ENCODE measurements around the gene NPY1R. TPM values are rescaled to one million over a fixed set of nuclear protein-coding genes. Genes with fewer than 3 reads are reported as not detected.

NPY1R gene
- total RNA-seq, 1 experiment from 2014 or later: 0.02 TPM

GRCh38 chr4:163309466-163309865 is 22.9 kb downstream of the NPY1R start:
- no peak overlapping the region for H3K4me3 ChIP-seq

GRCh38 chr4:163303069-163303468 is 29.3 kb downstream of the NPY1R start:
- H3K9me3 ChIP-seq (replicated peaks): no peaks in the 10 kb centered on the region
- no peaks in the 10 kb centered on the region for H3K4me1 ChIP-seq
- no peak overlapping the region for H3K4me3 ChIP-seq
- DNase-seq: no peak
- no peaks in the 10 kb centered on the region for H3K36me3 ChIP-seq
- H3K27ac ChIP-seq: no peak overlapping the region
- no peaks in the 10 kb centered on the region for H3K27me3 ChIP-seq

More at GRCh38 chr4:163309466-163309865, 22.9 kb downstream of the NPY1R start:
- Histone ChIP-seq H3K9me3 (replicated peaks) (no peaks in the 10 kb centered on the region), H3K27me3 (no peaks in the 10 kb centered on the region), H3K36me3 (no peaks in the 10 kb centered on the region), H3K27ac (no peak overlapping the region), H3K4me1 (no peaks in the 10 kb centered on the region)
- no peak for DNase-seq

GRCh38 chr4:163300445-163300844 is 32.0 kb downstream of the NPY1R start:
- H3K9me3 ChIP-seq (replicated peaks): no peaks in the 10 kb centered on the region
- H3K36me3 ChIP-seq: no peaks in the 10 kb centered on the region
- no peak for DNase-seq
- no peak overlapping the region for H3K4me3 ChIP-seq
- H3K4me1 ChIP-seq: no peaks in the 10 kb centered on the region
- no peaks in the 10 kb centered on the region for H3K27me3 ChIP-seq
- H3K27ac ChIP-seq: no peak overlapping the region

- H3K36me3 ChIP-seq: no peaks in the 10 kb centered on the region
- H3K4me3 ChIP-seq: no peak overlapping the region
- H3K4me1 ChIP-seq: no peaks in the 10 kb centered on the region
- H3K27ac ChIP-seq: no peak overlapping the region
- H3K27me3 ChIP-seq: no peaks in the 10 kb centered on the region
- H3K9me3 ChIP-seq (replicated peaks): no peaks in the 10 kb centered on the region
- DNase-seq: no peak
These were observed 37.3 kb downstream of the NPY1R start for GRCh38 chr4:163295138-163295537.

DNA sequence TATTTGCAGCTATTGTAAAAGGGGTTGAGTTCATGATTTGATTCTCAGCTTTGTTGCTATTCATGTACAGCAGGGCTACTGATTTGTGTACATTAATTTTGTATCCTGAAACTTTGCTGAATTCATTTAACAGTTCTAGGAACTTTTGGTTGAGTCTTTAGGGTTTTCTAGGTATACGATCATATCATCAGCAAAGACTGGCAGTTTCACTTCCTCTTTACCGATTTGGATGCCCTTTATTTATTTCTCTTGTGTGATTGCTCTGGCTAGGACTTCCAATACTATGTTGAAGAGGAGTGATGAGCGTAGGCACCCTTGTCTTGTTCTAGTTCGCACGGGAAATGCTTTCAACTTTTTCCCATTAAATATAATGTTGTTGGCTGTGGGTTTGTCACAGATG is 48.1 kb downstream of the NPY1R start:
- no peak for DNase-seq
- H3K9me3 ChIP-seq (replicated peaks): no peaks in the 10 kb centered on the region
- H3K27me3 ChIP-seq: no peaks in the 10 kb centered on the region
- no peaks in the 10 kb centered on the region for H3K4me1 ChIP-seq
- H3K36me3 ChIP-seq: no peaks in the 10 kb centered on the region
- no peak overlapping the region for H3K4me3 ChIP-seq
- H3K27ac ChIP-seq: no peak overlapping the region

- Histone ChIP-seq H3K36me3 (no peaks in the 10 kb centered on the region), H3K27ac (no peak overlapping the region), H3K27me3 (no peaks in the 10 kb centered on the region), H3K4me3 (no peak overlapping the region), H3K4me1 (no peaks in the 10 kb centered on the region), H3K9me3 (replicated peaks) (no peaks in the 10 kb centered on the region)
- DNase-seq: no peak
These were observed 51.5 kb downstream of the NPY1R start for GRCh38 chr4:163280703-163281519.

DNA sequence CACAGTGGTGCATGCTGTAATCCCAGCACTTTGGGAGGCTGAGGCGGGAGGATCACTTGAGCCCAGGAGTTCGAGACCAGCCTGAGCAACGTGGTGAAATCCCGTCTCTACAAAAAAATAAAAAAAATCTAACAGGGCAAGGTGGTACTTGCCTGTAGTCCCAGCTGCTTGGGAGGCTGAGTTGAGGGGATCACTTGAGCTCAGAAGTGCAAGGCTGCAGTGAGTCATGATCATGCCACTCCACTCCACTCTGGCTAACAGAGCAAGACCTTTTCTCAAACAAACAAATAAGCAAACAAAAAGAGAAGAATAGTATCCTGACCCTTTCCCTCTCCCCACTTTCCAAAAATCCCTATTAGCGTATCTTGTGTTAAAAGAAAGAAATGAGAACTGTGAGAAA is 52.7 kb downstream of the NPY1R start:
- no peak overlapping the region for H3K27ac ChIP-seq
- no peak for DNase-seq
- no peaks in the 10 kb centered on the region for H3K9me3 ChIP-seq (replicated peaks)
- H3K4me3 ChIP-seq: no peak overlapping the region
- no peaks in the 10 kb centered on the region for H3K36me3 ChIP-seq
- no peaks in the 10 kb centered on the region for H3K27me3 ChIP-seq
- H3K4me1 ChIP-seq: no peaks in the 10 kb centered on the region

DNA sequence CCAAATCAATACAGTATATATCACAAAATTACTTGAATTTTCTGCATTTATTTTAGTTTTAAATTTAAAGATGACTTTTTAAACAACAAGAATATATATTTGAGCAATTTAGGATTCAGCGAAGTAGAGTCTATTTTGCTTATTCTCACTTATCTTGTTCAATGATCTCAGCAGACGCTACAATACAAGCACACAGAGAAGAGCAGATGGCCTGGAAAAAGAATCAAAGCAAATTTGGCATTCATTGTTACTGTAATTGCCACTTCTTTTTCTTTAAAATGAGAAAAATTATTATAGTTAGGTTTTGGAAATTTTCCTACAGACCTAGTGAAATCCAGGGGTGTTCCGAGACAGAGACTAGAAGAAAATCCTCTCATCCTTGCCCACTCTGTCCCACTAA is 57.5 kb downstream of the NPY1R start:
- no peak overlapping the region for H3K27ac ChIP-seq
- no peak overlapping the region for H3K4me3 ChIP-seq
- H3K27me3 ChIP-seq: no peaks in the 10 kb centered on the region
- DNase-seq: no peak
- no peaks in the 10 kb centered on the region for H3K36me3 ChIP-seq
- H3K4me1 ChIP-seq: no peaks in the 10 kb centered on the region
- H3K9me3 ChIP-seq (replicated peaks): no peaks in the 10 kb centered on the region

Other genes with a start within 250 kb of the NPY1R start
- 19.6 and 26.2 TPM in 2 replicates for gene NAF1, start 165.7 kb downstream of the NPY1R start, total RNA-seq (2014; rRNA removed; shearing (Covaris generic))
- not detected in 2 replicates for gene NPY5R, start 11.3 kb upstream of the NPY1R start, total RNA-seq (2014; rRNA removed; shearing (Covaris generic))
- not detected in 2 replicates for gene TKTL2, start 141.2 kb upstream of the NPY1R start, total RNA-seq (2014; rRNA removed; shearing (Covaris generic))
- 38.1 and 41.1 TPM in 2 replicates for gene TMA16, start 162.1 kb upstream of the NPY1R start, total RNA-seq (2014; rRNA removed; shearing (Covaris generic))